Lung microvascular endothelial cell (primary cell): ENCODE results near the gene ERCC5. TPM values are rescaled to one million over a fixed set of nuclear protein-coding genes. Genes with fewer than 3 reads are reported as not detected.

ENCODE experiments used
- DNase-seq, 2 donors: peaks; one replicate each; pipeline versions ENCODE4 v3.0.0 to v3.0.0-alpha.2; 2010; ENCODE audit warnings: low read depth in 2 of 2
- total RNA-seq: library from RNA; depleted of rRNA; stranded (reverse); fragments of >200 nt; gene quantifications from 2 replicates; pipeline ENCODE4 v1.2.1, GENCODE V29; 2014

Gene ERCC5
- total RNA-seq = 39.4 and 42.7 TPM in 2 replicates

DNA sequence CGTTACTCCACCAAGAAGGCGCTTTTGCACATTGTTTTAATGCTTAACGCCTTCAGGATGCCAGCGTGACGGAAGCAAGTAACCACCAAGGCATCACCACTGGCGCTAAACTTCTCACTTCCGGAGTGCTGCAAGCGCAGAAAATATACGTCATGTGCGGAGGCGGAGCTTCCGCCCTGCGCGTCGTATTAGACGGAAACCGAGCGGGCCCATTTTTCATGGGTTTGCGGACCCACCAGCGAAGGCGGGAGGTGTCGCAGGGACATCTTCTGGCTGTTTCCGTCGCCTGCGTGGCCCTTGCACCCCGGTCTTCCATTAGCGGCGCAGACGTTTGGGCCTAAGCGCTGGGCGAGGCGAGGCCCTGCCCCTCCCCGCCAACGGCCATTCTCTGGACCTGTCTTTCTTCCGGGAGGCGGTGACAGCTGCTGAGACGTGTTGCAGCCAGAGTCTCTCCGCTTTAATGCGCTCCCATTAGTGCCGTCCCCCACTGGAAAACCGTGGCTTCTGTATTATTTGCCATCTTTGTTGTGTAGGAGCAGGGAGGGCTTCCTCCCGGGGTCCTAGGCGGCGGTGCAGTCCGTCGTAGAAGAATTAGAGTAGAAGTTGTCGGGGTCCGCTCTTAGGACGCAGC, at the start of gene ERCC5:
Gene ERCC5, plus strand, starts transcription at position 403 of the 631 bp plus-strand sequence. CDS start 235 bp downstream, outside the sequence.
- peak; percentile 96 for DNase-seq

DNA sequence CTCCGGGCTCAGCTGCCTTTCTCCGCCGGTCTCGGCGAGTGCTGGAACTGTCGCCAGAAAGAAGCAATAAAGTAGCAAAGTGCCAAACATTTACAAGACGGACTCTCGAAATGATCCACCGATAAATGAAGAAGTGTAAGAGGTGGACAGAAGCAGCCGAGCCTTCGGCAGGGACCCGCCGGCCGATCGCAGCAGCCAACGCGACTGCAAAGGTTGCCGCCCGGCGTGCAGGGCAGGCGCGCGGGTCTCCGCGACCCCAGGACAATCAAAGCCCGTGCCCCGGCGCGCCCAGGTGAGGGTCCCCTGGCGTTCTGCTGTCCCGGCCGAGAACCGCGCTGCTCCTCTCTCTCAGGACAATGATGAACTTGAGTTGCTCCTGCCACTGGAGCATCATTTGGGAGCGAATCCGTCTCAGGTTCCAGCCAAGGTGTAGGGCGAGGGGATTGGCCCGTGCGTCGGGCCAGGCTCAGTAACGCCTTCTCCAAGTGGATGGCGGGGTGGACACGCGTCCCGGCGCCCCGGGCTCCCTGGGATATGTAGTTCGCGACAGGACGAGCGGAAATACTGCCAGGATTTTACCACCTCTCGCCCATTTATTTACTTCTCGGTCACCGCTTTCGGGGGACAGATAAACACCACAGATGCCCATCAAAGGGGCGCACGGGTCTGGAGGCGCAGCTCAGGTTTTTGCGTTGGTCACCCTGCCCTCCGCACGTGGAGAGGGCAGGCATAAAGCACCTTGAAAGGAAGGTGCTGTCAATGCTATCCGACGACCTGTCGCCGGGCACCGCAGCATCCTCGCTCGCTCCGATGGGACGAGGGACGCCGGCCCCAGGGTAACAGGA, 47.0 kb upstream of the ERCC5 start, which contains the start of the genes BIVM and POGLUT2:
Gene BIVM, plus strand, starts transcription at position 539 of the 845 bp plus-strand sequence. CDS start 8,149 bp downstream, outside the sequence.
Gene POGLUT2, minus strand, starts transcription at position 396 of the 845 bp plus-strand sequence. Its CDS starts 306 bp downstream, at position 90.
- DNase-seq = peak; percentile 94 to 95

DNA sequence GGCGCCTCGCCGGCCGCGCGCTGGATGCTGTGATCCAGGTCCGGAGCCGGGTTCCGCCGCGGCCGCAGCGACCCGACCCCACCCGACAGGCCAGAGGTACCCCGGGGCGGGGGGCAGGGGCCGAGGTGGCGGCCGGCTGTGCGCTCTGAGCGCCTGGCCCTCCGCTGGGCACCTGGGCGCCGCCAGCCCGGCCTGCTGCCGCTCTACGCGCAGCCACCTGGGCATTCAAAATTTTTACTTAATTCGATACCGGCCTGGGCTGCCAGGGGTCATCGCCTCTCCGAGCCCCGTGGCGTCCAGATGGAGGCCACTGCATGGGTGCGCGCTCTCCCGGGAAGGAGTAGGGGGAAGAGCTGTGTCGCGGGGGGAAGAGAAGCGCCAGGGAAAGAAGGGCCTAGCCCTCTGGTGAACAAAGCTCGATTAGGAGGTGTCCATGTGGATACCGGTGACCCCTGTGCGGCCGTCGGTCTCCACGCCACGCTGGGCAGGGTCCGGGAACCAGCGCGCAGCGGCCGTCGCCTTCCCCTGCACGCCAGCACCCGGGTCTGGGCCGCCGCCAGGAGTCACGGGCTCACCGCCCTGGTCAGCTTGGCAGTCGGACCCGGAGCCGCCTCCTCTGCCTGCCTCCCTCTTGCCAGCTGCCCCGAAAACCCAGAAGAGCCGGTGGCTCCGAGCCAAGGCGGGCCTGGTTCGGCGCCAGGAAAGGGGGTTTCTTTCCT, 46.2 kb upstream of the ERCC5 start:
- peak in 1 of 2 donors; percentile 50 for DNase-seq

DNA sequence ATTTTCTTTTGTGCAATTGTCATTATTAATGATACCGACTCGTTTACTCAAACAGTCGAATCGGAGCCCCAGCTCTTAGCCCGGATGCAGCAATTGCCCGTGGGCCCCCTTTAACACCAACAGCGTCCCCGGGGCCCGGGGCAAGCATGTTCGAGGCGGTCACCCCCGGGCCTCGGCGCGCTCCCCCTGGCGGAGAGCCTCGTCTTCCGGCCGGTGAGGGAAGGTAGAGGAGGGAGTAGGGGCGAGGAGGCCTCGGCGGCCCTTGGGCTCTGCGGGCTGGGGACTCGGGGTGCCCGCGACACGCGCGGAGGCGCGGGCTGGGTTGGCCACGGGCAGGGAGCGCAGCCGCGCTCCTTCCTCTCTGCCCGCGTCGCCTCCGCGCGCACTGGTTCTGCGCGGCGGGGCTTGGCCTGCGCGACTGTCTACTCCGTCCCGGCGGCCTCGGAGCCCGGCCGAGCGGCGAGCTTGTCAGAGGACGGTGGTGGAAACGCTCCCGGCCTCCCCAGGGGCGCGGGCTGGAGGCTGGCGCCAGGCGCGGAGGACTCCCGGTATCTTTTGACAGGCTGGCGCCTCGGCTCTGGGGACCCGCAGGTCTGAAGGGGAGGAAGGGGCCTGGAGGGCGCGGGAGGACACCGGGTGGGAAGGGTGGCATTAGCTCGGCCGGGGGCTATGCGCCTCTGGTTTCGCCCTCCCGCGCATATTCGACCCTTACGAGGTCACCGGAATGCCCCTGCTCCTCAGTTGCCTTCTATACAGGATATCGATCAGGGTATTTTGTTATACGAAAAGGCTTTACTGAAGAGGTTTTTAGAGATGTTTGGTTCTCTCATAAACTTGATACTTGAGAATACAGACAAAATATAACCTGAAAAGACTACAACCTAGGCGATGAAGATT, 45.4 kb upstream of the ERCC5 start:
- peak; percentile 84 to 85 for DNase-seq

DNA sequence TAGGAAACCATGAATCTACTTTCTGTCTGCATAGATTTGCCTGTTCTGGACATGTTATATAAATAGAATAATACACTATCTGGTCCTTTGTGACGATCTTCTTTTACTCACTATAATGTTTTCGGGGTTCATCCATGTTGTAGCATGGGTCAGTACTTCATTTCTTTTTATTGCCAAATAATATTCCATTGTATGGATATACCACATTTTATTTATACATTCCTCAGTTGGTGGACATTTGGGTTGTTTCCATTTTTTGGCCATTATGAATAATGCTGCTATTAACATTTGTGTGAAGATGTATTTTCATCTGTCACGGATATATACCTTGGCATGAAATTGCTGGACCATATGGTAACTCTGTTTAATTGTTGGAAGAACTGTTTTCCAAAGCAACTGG, 40.2 kb upstream of the ERCC5 start:
- no peak for DNase-seq

DNA sequence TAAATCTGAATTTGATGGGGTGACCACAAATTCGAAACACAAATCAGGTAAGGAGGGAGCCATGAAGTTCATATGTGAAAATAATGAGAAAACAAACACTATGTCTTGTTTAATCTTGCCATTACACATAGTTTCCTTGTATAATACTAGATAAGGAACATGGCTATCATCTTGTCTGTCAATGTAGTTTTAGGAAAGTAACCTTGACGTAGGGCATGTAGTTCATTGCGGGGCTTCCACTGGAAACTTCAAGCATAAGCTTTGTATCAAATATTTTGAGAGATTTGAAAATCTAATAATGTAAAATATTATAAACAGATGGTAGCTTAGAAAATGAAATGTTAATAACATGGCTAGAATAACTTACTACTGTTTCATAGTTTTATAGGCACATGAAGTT, 38.1 kb upstream of the ERCC5 start:
- no peak for DNase-seq

DNA sequence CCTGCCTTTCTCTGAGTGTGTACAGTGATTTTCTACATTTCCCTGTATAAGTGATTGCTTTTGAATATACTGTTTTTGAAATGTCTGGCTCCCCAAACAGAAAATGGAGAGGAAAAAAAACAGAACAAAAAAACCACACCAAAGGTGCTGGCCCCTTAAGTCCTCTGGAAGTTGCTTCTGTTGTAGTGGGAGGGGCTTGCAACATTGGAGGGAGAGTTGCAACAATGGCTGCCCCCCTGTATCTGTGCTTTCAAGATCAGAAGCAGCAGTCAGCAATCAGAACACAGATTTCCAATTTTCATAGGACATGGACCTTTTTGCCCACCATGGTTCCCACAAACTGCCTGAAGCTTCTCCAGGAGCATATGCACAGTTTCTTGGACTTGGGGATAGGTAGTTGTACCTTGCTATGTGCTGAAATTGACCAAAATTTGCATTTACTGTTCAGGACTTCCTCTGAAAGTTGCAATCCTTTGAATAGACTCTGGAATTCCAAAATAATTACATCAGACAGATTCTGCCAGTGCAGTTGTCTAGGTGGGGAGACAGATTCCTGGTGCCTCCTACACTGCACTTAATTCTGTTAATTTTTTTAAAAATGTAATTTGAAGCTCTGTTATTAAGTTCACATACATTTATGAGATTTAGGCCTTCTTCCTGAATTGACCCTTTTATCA, 33.1 kb upstream of the ERCC5 start:
- no peak for DNase-seq

DNA sequence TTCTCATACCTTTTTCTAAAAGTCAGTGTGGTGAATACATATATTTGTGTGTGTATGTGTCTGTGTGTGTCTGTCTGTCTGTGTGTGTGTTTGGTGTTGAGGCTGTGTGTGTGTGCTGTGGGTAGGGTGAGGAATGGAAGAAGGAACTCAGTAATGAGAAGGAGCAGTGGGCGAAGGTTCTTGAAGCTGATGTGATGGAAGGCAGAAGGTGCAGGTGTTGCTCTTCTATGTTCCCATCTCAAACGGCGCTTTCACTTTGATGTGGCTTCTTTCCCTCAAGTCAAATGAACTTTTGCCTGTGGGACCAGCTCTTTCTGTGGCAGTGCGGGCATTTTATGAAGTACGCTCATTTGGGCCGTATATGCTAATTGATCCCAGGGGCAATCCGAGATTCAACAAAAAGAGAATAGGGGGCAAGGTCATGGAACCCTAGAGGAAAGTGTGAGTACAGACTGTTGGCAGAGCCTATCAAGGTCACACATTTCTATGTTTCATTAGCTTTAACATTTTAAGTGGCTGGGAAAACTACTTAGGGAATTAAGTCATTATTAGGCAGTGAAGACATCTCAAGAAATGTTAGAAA, 31.7 kb upstream of the ERCC5 start:
- DNase-seq = no peak

DNA sequence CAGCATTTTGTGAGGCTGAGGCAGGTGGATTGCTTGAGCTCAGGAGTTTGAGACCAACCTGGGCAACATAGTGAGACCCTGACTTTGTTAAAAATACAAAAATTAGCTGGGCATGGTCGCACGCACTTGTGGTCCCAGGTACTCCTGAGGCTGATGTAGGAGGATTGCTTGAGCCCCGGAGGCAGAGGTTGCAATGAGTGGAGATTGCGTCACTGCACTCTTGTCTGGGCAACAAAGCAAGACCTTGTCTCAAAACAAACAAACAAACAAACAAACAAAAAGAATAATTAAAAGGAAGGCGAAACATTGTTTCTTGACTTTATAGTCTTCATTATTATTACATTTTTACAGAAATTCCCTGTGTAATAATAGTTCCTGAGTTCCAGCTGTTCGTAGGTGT, 31.0 kb upstream of the ERCC5 start:
- no peak for DNase-seq

DNA sequence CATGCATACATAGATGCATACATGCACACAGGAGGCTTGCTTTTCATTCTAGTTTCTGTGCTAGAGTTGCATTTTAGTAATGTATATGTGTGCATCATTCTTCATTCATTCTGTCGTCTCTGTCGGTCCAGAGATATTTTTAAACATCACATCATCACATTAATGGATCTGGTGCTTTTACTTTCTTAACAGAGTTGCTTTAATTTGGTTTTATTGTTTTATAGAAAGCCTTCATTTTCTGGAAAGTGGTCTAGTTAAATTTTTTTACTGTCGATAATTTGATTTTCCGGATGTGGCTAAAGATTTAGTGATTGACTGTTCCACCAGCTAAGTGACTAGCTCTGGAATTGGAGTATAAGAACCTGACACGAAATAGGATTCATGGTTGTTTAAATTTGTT, 30.0 kb upstream of the ERCC5 start:
- DNase-seq = no peak

DNA sequence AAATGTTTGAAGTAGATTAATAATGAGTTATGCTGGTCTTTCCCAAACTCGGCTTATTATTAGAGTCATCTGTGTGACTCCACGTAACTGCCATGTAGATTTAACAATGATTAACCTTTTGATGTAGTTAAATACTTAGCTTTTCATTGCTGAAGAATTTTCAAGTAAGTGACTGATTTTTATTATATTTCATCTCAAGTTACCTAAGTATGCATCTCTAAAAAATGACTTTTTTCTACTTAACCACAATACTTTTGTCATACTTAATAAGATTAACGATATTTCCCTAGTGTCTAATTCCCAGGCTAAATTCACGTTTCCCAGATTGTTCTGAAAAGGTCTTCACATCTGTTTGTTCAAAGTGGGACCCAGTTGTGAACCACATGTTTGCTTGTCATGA, 29.1 kb upstream of the ERCC5 start:
- no peak for DNase-seq

DNA sequence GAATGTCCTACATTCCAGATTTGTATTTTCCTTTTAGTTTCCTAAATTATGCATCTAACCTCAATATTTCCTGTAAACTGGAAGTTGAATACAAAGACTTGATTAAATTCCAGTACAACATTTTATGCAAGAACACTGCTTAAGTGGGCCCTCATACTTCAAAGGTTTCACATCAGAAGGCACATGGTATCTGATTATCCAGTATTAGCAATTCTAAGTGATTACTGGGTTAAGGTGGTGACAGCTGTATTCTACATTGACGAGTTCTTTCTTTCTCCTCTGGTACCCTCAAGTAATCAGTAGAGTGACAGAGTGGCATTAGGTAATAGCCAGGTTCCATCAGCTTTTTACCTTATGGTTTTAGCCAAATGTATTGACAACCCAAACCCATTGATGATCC, 28.6 kb upstream of the ERCC5 start:
- DNase-seq = no peak

DNA sequence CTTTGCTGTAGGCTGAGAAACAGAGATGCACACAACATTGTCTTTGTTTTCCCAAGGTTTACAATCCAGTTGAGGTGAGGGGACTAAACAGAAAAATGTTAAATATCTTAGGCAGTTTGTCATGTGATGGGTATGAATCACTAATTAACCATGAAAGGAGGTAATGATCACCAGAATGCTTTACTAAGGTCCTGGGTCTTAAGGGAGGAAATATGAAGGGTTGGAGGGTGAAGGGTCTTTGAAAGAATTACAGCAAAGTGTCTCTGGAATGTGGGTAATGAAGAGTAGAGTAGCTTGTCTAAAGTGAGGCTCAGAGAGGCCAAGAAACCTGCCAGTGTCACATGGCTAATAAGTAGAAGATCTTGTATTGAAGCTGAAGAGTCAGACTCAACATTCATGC, 27.9 kb upstream of the ERCC5 start:
- no peak for DNase-seq

DNA sequence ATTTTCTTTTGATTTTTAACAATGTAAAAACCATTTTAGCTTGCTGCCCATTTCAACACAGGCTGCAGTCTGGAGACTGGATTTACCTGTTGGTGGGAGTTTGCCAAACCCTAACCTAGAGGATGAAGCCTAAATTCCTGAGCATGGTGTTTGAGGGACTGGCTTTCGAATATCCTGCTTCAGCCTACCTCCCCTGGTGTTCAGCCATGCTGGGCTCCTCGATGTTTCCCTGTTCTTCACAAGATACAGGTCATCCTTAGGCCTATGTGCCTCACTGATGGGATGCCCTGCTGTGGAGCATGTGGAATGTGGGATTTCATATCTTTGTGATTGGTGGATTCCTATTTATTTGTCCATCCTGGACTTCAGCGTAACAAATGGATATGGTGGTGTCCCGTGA, 20.4 kb upstream of the ERCC5 start:
- DNase-seq = no peak

DNA sequence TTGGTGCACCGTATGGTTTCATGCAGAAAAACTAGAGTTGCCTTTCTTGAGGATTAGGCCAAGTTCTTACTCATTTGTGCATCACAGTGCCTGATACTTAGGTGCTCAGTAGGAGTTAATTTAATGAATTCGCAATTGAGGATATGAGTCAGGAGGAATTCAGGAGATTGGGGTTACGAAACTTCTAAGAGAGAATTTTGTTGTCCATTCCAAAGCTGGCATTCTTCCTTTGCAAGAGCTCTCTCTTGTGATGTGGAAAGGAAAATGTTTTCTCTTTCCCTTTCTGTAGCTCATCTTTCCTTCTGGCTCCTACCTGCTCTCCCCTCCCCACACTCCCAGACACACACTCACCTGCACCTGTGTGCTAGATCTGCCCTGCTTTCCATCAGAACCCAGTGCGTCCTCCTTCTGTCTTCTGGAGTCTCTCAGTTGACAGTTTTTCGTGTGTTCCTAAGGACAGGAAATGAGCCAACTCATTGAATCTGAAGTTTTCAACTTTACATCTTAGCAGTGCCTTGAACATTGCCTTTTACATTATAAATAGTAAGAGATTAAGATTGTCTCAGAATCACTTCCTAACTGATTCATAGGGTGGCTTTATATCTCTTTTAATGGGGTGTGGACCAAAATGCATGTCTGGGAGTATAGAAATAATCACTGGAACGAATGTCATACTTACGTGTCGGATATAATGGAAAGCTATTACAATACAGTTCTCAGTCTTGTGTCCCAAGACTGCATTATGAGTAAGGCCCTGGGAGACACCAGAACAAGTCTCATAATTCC, 19.7 kb upstream of the ERCC5 start:
- DNase-seq = peak; percentile 5 to 79

DNA sequence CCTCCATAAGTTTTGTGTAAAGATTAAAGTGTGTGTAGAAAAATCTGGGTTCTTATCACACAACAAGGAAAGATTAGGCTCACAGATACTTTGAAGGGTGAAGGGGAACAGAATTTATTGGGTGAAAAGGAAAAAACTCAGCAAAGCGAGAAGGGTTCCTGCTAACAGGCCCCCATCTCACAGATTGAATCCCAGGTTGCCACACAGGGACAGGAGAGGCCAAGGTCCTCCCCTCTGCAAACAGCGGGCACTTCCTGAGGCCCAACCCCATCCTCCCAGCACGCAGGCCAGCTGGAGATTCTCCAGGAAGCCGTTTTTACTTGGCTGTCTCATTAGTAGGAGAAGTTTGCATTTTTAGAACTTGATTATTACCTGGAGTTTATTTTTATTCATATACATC, 15.2 kb upstream of the ERCC5 start:
- peak; percentile 23 to 48 for DNase-seq

DNA sequence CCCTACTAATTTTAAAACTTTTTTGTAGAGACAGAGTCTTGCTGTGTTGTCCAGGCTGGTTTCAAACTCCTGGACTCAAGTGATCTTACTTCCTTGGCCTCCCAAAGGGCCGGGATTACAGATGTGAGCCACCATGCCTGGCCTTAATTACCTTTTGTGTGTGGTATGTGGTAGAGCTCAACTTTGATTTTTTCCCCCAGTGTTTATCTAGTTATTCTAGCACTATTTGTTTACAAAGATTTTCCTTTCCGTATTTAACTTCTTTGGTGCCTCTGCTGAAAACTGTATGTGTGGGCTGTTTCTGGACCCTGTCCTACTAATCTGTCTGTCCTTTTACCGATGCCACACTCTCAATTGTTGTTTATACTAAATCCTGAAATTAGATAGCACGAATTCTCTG, 9.4 kb upstream of the ERCC5 start:
- no peak for DNase-seq

DNA sequence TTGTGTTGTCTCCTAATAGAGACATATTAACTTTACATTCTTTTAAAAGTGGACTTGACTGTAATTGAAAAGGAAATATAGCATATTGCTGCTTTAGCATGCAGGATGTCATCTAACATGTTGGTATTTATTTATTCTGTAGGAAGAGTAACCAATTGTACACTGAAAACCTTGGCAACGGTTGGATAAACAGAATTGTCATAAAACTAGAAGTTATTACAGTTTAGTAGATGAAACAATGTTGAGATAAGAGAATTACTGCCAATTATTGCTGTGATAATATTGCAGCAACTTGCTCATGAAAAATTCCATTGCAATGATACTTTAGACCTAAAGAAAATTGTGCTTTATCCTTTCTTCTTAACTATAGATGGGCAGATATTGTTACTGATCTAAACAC, 7.6 kb upstream of the ERCC5 start:
- no peak for DNase-seq

DNA sequence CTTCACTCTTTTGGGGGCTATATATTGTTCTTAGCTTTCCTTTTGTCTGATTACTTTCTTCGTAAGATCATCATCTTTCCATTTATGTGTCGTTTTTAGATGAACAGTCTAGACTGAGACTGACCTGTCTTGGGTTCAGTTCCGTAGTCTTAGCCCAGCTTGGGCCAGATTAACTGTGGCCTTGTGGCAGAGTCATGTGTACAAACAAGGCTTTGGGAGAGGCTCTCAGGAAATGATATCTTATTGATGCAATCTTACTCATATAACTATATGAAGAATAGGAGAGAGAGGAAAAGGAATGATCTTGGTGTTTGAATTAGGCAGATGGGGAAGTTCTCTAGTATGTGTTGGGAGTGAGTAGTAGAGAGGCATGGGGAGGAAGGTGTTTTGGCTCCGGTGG, 6.8 kb upstream of the ERCC5 start:
- DNase-seq = no peak
